DMS53 (cell line): ENCODE measurements around the gene ANAPC4.
A peak's percentile ranks its signal among the peaks of the same experiment; 100 is the strongest.

ENCODE experiments used
- DNase-seq: peaks from one replicate; lab custom pipeline; 2025; lab: John Stamatoyannopoulos, UW

The ANAPC4 gene

DNA sequence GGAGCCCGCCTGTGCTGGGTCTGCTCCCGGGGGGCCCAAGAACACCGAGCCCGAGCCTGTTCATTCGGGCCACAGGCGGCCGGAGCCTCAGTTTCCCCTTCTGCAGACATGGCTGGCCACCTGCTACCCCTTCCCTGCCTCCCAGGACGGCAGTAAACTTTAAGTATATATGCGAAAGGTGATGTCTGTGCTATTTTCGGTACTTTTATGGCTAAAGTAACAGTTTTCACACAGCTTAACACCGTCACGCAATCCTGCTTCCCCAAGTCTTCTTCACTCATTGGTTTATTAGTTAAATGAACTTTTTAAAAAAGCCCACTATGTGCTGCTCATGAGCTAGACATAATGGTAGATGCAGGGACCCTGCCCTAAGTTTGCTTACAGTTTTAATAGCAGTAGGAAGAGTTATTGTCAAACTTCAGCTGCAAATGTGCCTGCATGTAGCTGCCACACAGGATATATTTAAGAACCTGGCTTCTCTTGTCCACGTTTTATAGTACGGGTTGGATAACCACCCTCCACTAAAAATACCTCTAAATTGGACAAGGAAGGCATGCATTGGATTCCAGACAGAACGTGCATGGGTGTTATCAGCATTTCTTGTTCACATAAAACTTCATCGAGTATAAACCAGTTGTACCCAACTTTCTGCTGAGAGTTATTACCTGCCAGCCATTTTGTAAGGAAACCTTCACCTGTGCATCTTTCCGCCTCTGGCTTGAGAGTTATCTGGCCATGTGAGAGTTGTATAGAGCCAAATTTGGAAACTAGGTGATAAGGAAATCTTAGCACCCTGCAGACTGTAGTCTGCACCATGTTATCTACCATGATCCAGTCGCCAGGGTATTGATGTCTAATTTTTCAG lies 741 bp downstream of the ANAPC4 start:
- peak; percentile 42 for DNase-seq

DNA sequence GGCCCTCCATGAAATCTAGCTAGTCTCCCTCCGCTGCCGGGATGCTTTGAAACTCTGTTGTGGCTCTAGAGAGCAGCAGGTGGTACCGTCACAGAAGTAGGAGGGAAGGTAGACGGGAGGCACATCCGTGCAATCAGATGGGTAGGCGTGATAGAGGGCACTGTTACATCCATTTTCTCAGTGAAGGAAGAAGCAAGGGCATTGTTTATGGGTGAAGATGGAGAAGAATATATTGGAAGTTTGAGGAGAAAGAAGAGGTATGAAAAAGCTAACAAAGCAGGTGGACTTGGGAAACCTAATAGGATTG lies 1.3 kb downstream of the ANAPC4 start:
- no peak for DNase-seq

DNA sequence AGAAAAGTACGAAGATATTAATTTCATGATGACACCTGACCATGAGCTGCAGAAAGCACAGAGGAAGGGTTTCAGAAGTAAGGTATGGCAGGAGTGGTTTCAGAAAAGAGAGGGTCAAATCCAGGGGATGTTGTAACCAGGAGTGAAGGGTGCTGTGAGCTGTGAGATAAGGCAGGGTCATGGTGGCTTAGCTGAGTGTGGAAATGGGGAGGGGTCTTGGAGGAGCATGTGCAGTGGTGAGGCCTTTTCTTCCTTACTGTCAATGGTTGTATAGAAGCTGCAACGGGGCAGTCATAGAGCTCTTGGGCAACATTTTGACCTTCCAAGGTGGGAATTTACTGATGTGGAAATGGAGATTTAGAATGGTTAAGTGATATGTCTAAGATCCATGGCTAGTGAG lies 2.5 kb downstream of the ANAPC4 start:
- DNase-seq = no peak

GRCh38 chr4:25383647-25384046 lies 6.6 kb downstream of the ANAPC4 start:
- DNase-seq = no peak

GRCh38 chr4:25386926-25387325 lies 9.9 kb downstream of the ANAPC4 start:
- DNase-seq = no peak

GRCh38 chr4:25397305-25397704 lies 20.2 kb downstream of the ANAPC4 start:
- DNase-seq = no peak

DNA sequence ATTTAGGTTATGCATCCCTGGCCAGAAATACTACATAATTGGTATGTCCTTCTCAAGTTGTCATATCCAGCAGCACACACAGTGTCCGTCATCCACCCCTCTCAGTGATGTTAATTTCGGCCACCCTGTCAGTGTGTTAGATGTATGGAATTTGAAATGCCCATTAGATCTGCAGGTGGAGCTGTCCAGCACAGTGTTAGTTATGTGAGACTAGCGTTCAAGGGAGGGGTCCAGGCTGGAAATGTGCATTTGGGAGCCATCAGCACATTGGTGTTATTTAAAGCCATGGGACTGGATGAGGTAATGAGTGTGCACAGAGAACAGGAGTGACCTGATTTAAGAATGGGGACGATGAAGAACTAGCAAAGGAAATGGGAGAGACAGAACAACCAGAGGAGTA lies 22.4 kb downstream of the ANAPC4 start:
- DNase-seq = no peak

- no peak for DNase-seq
Observed at GRCh38 chr4:25401066-25401465, 24.0 kb downstream of the ANAPC4 start.

DNA sequence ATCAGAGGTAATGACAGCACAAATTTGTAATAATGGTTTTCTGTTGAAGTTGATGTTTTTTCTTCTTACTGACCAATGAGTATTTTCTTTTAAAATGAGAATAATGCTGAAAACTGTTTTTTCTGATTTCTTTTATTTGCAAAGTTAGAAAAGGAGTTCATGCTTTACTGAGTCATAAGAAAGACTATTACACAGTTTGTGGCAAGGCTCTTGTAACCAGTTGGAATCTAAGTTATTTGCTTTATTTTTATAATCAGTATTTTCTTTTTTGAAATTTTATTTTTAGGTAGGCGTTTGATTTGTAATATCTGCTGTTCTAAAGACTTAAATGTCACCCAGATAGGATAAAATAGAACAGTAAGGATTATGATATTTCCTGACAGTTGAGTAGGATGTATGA lies 25.5 kb downstream of the ANAPC4 start:
- DNase-seq = no peak

GRCh38 chr4:25403699-25404098 lies 26.6 kb downstream of the ANAPC4 start:
- DNase-seq = no peak

GRCh38 chr4:25405453-25405852 lies 28.4 kb downstream of the ANAPC4 start:
- no peak for DNase-seq

DNA sequence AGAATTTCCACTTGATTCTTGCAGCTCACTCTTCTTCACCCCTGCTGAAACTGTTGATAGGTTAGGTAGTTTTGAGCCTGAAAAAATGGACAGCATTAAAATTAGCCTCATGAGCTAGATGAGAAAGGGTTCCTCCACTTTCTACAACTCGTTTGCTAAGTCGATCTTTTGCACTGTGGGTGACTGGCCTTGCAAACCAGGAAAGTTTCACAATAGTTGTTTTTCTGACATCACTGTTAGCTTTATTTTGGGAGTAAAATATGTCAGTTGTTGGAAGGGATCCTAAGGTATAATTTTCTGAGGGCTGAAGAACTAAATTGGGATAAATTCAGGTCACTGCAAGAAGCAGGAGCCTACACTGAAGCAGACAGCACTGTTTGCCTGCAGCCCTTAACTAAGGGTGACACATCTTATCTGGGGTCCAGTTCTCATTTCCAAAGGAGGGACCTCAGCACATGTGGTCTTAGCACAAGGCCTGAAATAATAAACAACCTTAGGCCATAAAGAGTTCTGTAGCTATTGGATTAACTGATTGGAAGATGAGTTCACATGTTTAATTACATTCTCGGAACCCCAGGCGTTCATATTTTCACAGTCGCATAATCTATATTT lies 29.1 kb downstream of the ANAPC4 start:
- DNase-seq = no peak

GRCh38 chr4:25410820-25411529 lies 33.9 kb downstream of the ANAPC4 start:
- DNase-seq = no peak

- DNase-seq = no peak
Observed at GRCh38 chr4:25413261-25413660, 36.2 kb downstream of the ANAPC4 start.

GRCh38 chr4:25417014-25417413 lies 40.0 kb downstream of the ANAPC4 start:
- DNase-seq = no peak

DNA sequence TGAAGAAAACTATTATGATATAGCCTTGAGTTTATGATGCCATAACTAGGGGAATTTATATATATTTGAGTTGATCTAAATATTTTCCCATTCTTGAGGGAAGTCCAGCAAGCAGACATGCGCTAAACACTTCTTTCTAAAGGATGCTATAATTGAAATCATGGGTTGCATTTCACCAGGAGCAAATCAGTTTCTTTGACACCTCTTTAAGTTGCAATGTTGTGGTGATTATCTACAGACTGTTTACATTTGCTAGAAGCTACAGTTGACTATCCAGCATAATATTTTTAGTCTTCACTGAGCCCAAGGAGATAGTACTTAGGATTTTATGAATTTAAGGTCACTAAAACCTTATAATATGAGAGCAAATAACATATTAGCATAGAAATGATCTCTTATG lies 43.9 kb downstream of the ANAPC4 start:
- DNase-seq = no peak

DNA sequence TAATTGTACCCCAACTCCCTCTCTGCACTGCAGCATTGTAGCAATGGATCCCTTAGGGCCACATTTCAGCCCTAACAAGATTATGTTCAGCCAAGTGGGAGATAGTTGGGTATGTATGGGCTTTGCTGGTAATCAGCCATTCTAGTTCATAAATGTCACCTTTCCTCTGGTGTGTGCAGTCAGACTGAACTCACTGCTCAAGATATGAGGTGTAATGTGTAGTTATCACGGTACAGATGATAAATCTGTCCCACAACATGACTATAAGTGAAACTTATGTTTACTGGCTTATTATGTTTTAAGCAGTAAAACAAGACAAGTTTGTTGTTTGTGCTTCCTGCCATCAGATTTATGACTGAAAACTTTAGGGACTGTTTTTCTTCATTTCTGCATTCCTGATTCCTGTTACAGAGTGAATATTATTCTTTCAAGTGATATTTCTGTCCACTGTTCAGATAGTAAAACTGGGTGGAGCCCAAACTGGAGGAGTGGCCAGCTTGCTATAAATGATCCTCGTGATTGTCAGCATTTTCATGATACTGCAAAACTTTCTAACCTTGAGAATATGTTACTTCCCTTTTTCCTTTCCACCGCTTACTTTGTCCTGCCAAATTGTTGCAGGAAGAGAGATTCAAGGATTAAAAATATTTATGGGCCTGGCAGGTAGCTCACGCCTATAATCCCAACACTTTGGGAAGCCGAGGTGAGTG lies 44.9 kb downstream of the ANAPC4 start:
- no peak for DNase-seq

GRCh38 chr4:25423548-25423947 lies 46.5 kb downstream of the ANAPC4 start:
- DNase-seq = no peak

DNA sequence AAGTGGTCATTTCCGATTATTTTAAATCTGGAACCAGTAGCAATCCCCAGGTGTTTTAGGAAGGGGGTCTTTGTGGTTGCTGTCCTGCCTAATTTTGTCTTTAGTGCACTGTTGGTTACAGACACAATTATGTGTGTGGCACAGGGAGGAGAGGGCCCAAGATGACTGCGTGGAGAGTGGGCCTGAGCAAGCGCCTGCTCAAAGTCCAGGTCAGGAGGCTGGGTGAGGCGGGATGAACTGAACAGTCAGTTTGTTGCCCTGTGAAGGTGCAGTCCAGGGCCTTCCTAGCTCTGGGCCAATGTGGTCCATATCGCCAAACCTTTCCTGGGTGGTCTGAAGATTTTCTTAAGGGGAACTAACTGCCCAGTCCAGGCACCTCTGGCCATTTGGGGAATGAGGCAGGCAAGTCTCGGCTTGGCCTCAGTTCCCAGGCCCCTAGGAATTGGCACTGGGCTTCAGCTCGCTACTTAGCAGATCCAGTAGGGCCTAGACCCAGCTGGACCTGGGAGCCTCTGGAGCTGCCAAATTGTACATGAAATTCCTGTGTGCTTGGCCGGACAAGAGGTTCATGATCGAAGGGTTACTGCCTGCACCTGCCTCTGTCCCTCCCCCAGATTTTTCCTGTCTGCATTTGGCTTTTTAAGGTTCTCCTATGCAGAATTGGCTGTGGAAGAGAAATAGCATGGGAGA lies 47.6 kb downstream of the ANAPC4 start:
- no peak for DNase-seq

DNA sequence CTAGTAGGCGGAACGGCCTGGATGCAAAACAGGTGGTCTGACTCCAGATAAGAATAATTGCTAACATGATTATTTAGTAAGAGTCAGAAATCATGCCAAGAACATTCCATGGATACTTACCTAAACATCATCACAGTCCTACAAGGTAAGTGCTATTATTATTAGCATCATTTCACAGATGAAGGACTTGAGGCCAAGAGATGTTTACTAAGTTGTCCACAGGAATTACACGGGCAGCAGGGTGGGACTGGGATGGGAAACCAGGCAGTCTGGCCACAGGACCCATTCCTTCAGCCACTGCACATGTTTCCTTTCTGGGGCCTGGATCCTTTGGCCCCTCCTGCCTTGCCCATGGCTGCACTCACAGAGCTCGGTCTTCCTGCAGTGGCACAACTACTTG lies 48.3 kb downstream of the ANAPC4 start:
- no peak for DNase-seq

GRCh38 chr4:25427871-25428270 lies 50.8 kb downstream of the ANAPC4 start:
- no peak for DNase-seq

- DNase-seq = no peak
Observed at GRCh38 chr4:25430630-25431029, 53.6 kb downstream of the ANAPC4 start.
